Measurements from ENCODE around the gene CRNN.

- TF ChIP-seq CTCF (IDR thresholded peaks at IDR 0.05): no peak
- no peak for TF ChIP-seq POLR2A (IDR thresholded peaks at IDR 0.05; ENCODE audit: low read length)
- TF ChIP-seq KDM1A (IDR thresholded peaks at IDR 0.05; ENCODE audit: low read depth): no peak
- TF ChIP-seq EP300 (IDR thresholded peaks at IDR 0.05): no peak
- no peak for TF ChIP-seq SMC3 (IDR thresholded peaks at IDR 0.05)
- TF ChIP-seq CBX2 (IDR thresholded peaks at IDR 0.05; ENCODE audit: borderline replicate concordance, low read depth): no peak
- TF ChIP-seq ZFP36 (IDR thresholded peaks at IDR 0.05; ENCODE audit: borderline replicate concordance, partially characterized antibody): no peak
- TF ChIP-seq ZSCAN20 (CRISPR knock-in tag; IDR thresholded peaks at IDR 0.05): no peak
- TF ChIP-seq REST (IDR thresholded peaks at IDR 0.05): no peak
- TF ChIP-seq CHD2 (IDR thresholded peaks at IDR 0.05; ENCODE audit: low read length, partially characterized antibody): no peak
- no peak for TF ChIP-seq FOSL2 (IDR thresholded peaks at IDR 0.05)
- TF ChIP-seq FOSL2 (CRISPR knock-in tag; IDR thresholded peaks at IDR 0.05): no peak
- TF ChIP-seq RFX5 (IDR thresholded peaks at IDR 0.05): no peak
Observed at GRCh38 chr1:152442765-152443164, 28.7 kb upstream of the CRNN start.

Data from A549 (cell line).